Eye (tissue), 1 donor: ENCODE measurements around the gene PRKCB.
A peak's percentile ranks its signal among the peaks of the same experiment; 100 is the strongest.

Source experiments
- DNase-seq: peaks from one replicate; pipeline ENCODE4 v3.0.0-alpha.2; 2015

The PRKCB gene

GRCh38 chr16:23836404-23837311 lies 875 bp downstream of the PRKCB start:
- peak; percentile 20 for DNase-seq

GRCh38 chr16:23837553-23838308 lies 1.9 kb downstream of the PRKCB start:
- peak; percentile 3 for DNase-seq

GRCh38 chr16:23838485-23839142 lies 2.8 kb downstream of the PRKCB start:
- DNase-seq: no peak

GRCh38 chr16:23840310-23840709 lies 4.5 kb downstream of the PRKCB start:
- no peak for DNase-seq

GRCh38 chr16:23842137-23842600 lies 6.4 kb downstream of the PRKCB start:
- DNase-seq: no peak

GRCh38 chr16:23843143-23843542 lies 7.4 kb downstream of the PRKCB start:
- no peak for DNase-seq

- DNase-seq: no peak
Observed at GRCh38 chr16:23847251-23847650, 11.5 kb downstream of the PRKCB start.

GRCh38 chr16:23847948-23848347 lies 12.2 kb downstream of the PRKCB start:
- no peak for DNase-seq

GRCh38 chr16:23848958-23849357 lies 13.2 kb downstream of the PRKCB start:
- no peak for DNase-seq

GRCh38 chr16:23852794-23853562 lies 17.2 kb downstream of the PRKCB start:
- DNase-seq: no peak

GRCh38 chr16:23855010-23855409 lies 19.2 kb downstream of the PRKCB start:
- no peak for DNase-seq

- no peak for DNase-seq
Observed at GRCh38 chr16:23856251-23856709, 20.5 kb downstream of the PRKCB start.

- DNase-seq: peak; percentile 31
Observed at GRCh38 chr16:23857256-23857880, 21.6 kb downstream of the PRKCB start.

GRCh38 chr16:23857881-23858269 lies 22.1 kb downstream of the PRKCB start:
- no peak for DNase-seq

- no peak for DNase-seq
Observed at GRCh38 chr16:23858542-23858941, 22.8 kb downstream of the PRKCB start.

GRCh38 chr16:23859713-23860269 lies 24.0 kb downstream of the PRKCB start:
- DNase-seq: no peak

GRCh38 chr16:23861874-23862273 lies 26.1 kb downstream of the PRKCB start:
- no peak for DNase-seq

GRCh38 chr16:23862556-23862955 lies 26.8 kb downstream of the PRKCB start:
- DNase-seq: no peak

- DNase-seq: no peak
Observed at GRCh38 chr16:23863511-23864422, 28.0 kb downstream of the PRKCB start.

GRCh38 chr16:23865853-23866252 lies 30.1 kb downstream of the PRKCB start:
- DNase-seq: no peak
